Left lung (tissue), 10 donors: ENCODE data around the gene APOBEC3G. TPM values are rescaled to one million over a fixed set of nuclear protein-coding genes. Genes with fewer than 3 reads are reported as not detected.
"Not testable (repeated sequence)": the region's sequence is repeated elsewhere in the genome, so short reads cannot be mapped to it uniquely, and the experiment has no call there.

Experiments used
- ATAC-seq: fragments of 200-7000 bp; cut with Tn5 transposase; one replicate; pipeline ENCODE4 v1.9.1; 2020; ENCODE audit warnings: moderate library complexity
- DNase-seq, 4 donors: peaks; one replicate each; pipeline ENCODE4 v3.0.0-alpha.2; 2013 to 2020
- H3K27ac ChIP-seq, 2 donors: fragments of 200-600 bp; sonication (generic) in 1 of 2; one replicate each; pipeline versions ENCODE4 v1.5.0 to v1.8.0; 2020 to 2021
- H3K27me3 ChIP-seq, 2 donors: fragments of 200-600 bp; sonication (generic) in 1 of 2; one replicate each; pipeline versions ENCODE4 v1.5.0 to v1.8.0; 2020 to 2021
- H3K36me3 ChIP-seq, 2 donors: fragments of 200-600 bp; sonication (generic) in 1 of 2; one replicate each; pipeline versions ENCODE4 v1.5.0 to v1.8.0; 2020 to 2021
- H3K4me1 ChIP-seq, 2 donors: fragments of 200-600 bp; one replicate each; pipeline ENCODE4 v1.8.0; 2021
- H3K4me3 ChIP-seq, 2 donors: fragments of 200-600 bp; sonication (generic) in 1 of 2; one replicate each; pipeline versions ENCODE4 v1.5.0 to v1.8.0; 2020 to 2021; ENCODE audit warnings: mild to moderate bottlenecking in 1 of 2
- H3K9me3 ChIP-seq, 2 donors: fragments of 200-600 bp; sonication (generic) in 1 of 2; one replicate each; pipeline versions ENCODE4 v1.5.0 to v1.8.0; 2020 to 2021
- CTCF ChIP-seq, 2 donors: fragments of 200-600 bp; sonication (generic) in 1 of 2; IDR thresholded peaks; one replicate each; pipeline versions ENCODE4 v1.5.0 to v1.8.0; 2021; ENCODE audit warnings: antibody characterized with exemption in 2 of 2
- intact Hi-C, 2 donors: fragments of 100-400 bp; cut with DNase I; formaldehyde crosslinking; loops; one replicate each; pipeline versions ENCODE4 v1.11.2 to v1.14.2; 2022
- polyA plus RNA-seq, 6 donors: library from polyadenylated mRNA; unstranded; fragments of 120-200 nt; gene quantifications; one replicate each; pipeline ENCODE4 v1.2.1, GENCODE V29; 2013; ENCODE audit not compliant: insufficient read length in 6 of 6
- total RNA-seq, 2 donors: library from RNA; stranded (reverse); fragmentation: NEBNext Ultra II Directional; extraction: Animal tissue kit (Norgen Biotek cat#: 25700); gene quantifications; one replicate each; pipeline ENCODE4 v1.2.1, GENCODE V29; 2021
- donor health status: DM: no; HTN: yes; CAD: no.
- donor health status: DM: no; HTN: no; CAD: no.

Gene APOBEC3G
- total and polyA plus RNA-seq, 8 donors = 8.2 to 19.1 (median 15.7) TPM

- Histone ChIP-seq H3K27me3 (no peaks in the 10 kb centered on the region), H3K4me1 (peaks cover 9 to 17% of the 10 kb centered on the region in 2 donors), H3K4me3 (peak overlapping the region in 1 of 2 donors; percentile 57), H3K36me3 (peaks cover 0 to 6% of the 10 kb centered on the region in 2 donors), H3K27ac (peak overlapping the region in 1 of 2 donors; percentile 86), H3K9me3 (no peaks in the 10 kb centered on the region)
- no peak for TF ChIP-seq CTCF (IDR thresholded peaks at IDR 0.05)
- ATAC-seq (no peak), DNase-seq (peak in 1 of 4 donors; percentile 40)
- intact Hi-C loops = no loop called here
Measured at GRCh38 chr22:39039306-39040126, 37.6 kb upstream of the APOBEC3G start.

- H3K4me1 ChIP-seq = peaks cover 9 to 17% of the 10 kb centered on the region in 2 donors
- peak overlapping the region; percentile 86 to 91 for H3K27ac ChIP-seq
- H3K36me3 ChIP-seq, H3K27me3 ChIP-seq, intact Hi-C loops, ATAC-seq, H3K9me3 ChIP-seq: not testable (repeated sequence)
- DNase-seq = peak in 1 of 4 donors; percentile 37
- H3K4me3 ChIP-seq = peak overlapping the region; percentile 53 to 57
Measured at GRCh38 chr22:39040155-39040537, 36.9 kb upstream of the APOBEC3G start.

GRCh38 chr22:39040538-39041296 lies 36.4 kb upstream of the APOBEC3G start, which contains the start of gene APOBEC3F:
TSS of gene APOBEC3F (plus strand) at chr22:39040864. CDS start at chr22:39040961, 97 bp downstream.
- intact Hi-C loops, H3K9me3 ChIP-seq, H3K27me3 ChIP-seq: not testable (repeated sequence)
- DNase-seq = peak; percentile 36 to 86 (median 62)
- Histone ChIP-seq H3K36me3 (peaks cover 0 to 13% of the 10 kb centered on the region in 2 donors), H3K27ac (peak within 1 kb of the TSS; percentile 86 to 91), H3K4me3 (peak within 1 kb of the TSS; percentile 53 to 57), H3K4me1 (peaks cover 9 to 17% of the 10 kb centered on the region in 2 donors)
- ATAC-seq = peak; percentile 97

- no peak for TF ChIP-seq CTCF (IDR thresholded peaks at IDR 0.05)
- Histone ChIP-seq H3K36me3 (peaks cover 0 to 13% of the 10 kb centered on the region in 2 donors), H3K4me1 (peaks cover 9 to 17% of the 10 kb centered on the region in 2 donors), H3K4me3 (peak overlapping the region in 1 of 2 donors; percentile 57), H3K27ac (peak overlapping the region in 1 of 2 donors; percentile 86), H3K27me3 (no peaks in the 10 kb centered on the region), H3K9me3 (no peaks in the 10 kb centered on the region)
- intact Hi-C loops = no loop called here
- ATAC-seq (no peak), DNase-seq (peak in 1 of 4 donors; percentile 64)
Measured at GRCh38 chr22:39041908-39042307, 35.2 kb upstream of the APOBEC3G start.

- H3K4me3 ChIP-seq, H3K27ac ChIP-seq, DNase-seq, H3K9me3 ChIP-seq, ATAC-seq, H3K27me3 ChIP-seq, intact Hi-C loops: not testable (repeated sequence)
- Histone ChIP-seq H3K4me1 (peaks cover 9 to 17% of the 10 kb centered on the region in 2 donors), H3K36me3 (peaks cover 0 to 13% of the 10 kb centered on the region in 2 donors)
Measured at GRCh38 chr22:39043063-39043462, 34.0 kb upstream of the APOBEC3G start.

GRCh38 chr22:39045136-39045535 lies 31.9 kb upstream of the APOBEC3G start:
- H3K4me3 ChIP-seq, intact Hi-C loops, H3K27me3 ChIP-seq, H3K27ac ChIP-seq, DNase-seq, ATAC-seq, H3K9me3 ChIP-seq: not testable (repeated sequence)
- Histone ChIP-seq H3K4me1 (peaks cover 9 to 14% of the 10 kb centered on the region in 2 donors), H3K36me3 (peaks cover 0 to 13% of the 10 kb centered on the region in 2 donors)

GRCh38 chr22:39049486-39049885 lies 27.6 kb upstream of the APOBEC3G start:
- H3K27ac ChIP-seq, H3K4me1 ChIP-seq, ATAC-seq, H3K9me3 ChIP-seq, H3K36me3 ChIP-seq, intact Hi-C loops, H3K27me3 ChIP-seq, H3K4me3 ChIP-seq: not testable (repeated sequence)
- DNase-seq = peak in 1 of 4 donors; percentile 10

GRCh38 chr22:39051844-39052495 lies 25.1 kb upstream of the APOBEC3G start:
- ATAC-seq, H3K27ac ChIP-seq, H3K36me3 ChIP-seq, DNase-seq, H3K9me3 ChIP-seq, H3K4me1 ChIP-seq, H3K27me3 ChIP-seq, intact Hi-C loops, H3K4me3 ChIP-seq: not testable (repeated sequence)
